Liver (tissue), 9 donors: ENCODE results near the gene UGT1A6. TPM values are rescaled to one million over a fixed set of nuclear protein-coding genes. Genes with fewer than 3 reads are reported as not detected.

ENCODE experiments used
- DNase-seq: peaks from one replicate; pipeline ENCODE4 v3.0.0-alpha.2; 2017; ENCODE audit warnings: low spot score
- H3K27ac ChIP-seq, 2 donors: one replicate each; pipeline ENCODE4 v1.7.0; 2013; ENCODE audit warnings: inconsistent platforms in 2 of 2, low read length in 2 of 2, control low read depth in 1 of 2, low read depth in 1 of 2, mild to moderate bottlenecking in 1 of 2
- H3K27me3 ChIP-seq, 4 donors: one replicate each; pipeline versions ENCODE4 v1.6.1 to v1.7.0; 2013; ENCODE audit warnings: low read length in 3 of 4, inconsistent platforms in 1 of 4, mild to moderate bottlenecking in 1 of 4, moderate library complexity in 1 of 4; ENCODE audit not compliant: control insufficient read depth in 4 of 4, insufficient read depth in 4 of 4
- H3K36me3 ChIP-seq, 4 donors: one replicate each; pipeline versions ENCODE4 v1.6.1 to v1.7.0; 2013; ENCODE audit warnings: low read length in 3 of 4, mild to moderate bottlenecking in 3 of 4, low read depth in 1 of 4, moderate library complexity in 1 of 4; ENCODE audit not compliant: control insufficient read depth in 4 of 4, insufficient read depth in 3 of 4
- H3K4me1 ChIP-seq, 4 donors: one replicate each; pipeline versions ENCODE4 v1.6.1 to v1.7.0; 2013; ENCODE audit warnings: low read length in 3 of 4, mild to moderate bottlenecking in 3 of 4, moderate library complexity in 1 of 4; ENCODE audit not compliant: control insufficient read depth in 4 of 4, insufficient read depth in 4 of 4
- H3K4me3 ChIP-seq, 3 donors: one replicate each; pipeline versions ENCODE4 v1.6.1 to v1.7.0; 2013; ENCODE audit warnings: low read length in 3 of 3, control low read depth in 1 of 3, low read depth in 1 of 3, mild to moderate bottlenecking in 1 of 3
- H3K9ac ChIP-seq, 2 donors: one replicate each; pipeline ENCODE4 v1.7.0; 2013; ENCODE audit warnings: low read length in 2 of 2, mild to moderate bottlenecking in 2 of 2, moderate library complexity in 2 of 2, control low read depth in 1 of 2, low read depth in 1 of 2
- H3K9me3 ChIP-seq, 4 donors: one replicate each; pipeline versions ENCODE4 v1.6.1 to v1.7.0; 2013; ENCODE audit warnings: low read length in 3 of 4; ENCODE audit not compliant: control insufficient read depth in 4 of 4
- CTCF ChIP-seq: fragments of 150-350 bp; IDR thresholded peaks from 2 replicates; pipeline ENCODE4 v1.5.1; 2017; ENCODE audit warnings: improper control_type of control experiment, low read depth, low read length; ENCODE audit not compliant: missing input control
- FOXA1 ChIP-seq: IDR thresholded peaks from 2 replicates; pipeline ENCODE4 v1.6.1; 2016; ENCODE audit warnings: antibody characterized with exemption
- FOXA2 ChIP-seq: IDR thresholded peaks from 2 replicates; pipeline ENCODE4 v1.6.1; 2016; ENCODE audit warnings: antibody characterized with exemption
- GABPA ChIP-seq, 2 donors: IDR thresholded peaks in 1 of 2; conservative IDR thresholded peaks in 1 of 2; 2 replicates each; pipeline ENCODE4 v1.6.1; 2016; ENCODE audit warnings: antibody characterized with exemption in 2 of 2, mild to moderate bottlenecking in 1 of 2, moderate library complexity in 1 of 2
- HNF4G ChIP-seq: IDR thresholded peaks from 2 replicates; pipeline ENCODE4 v1.6.1; 2016; ENCODE audit warnings: antibody characterized with exemption
- JUND ChIP-seq, 2 donors: IDR thresholded peaks; 2 replicates each; pipeline ENCODE4 v1.6.1; 2016; ENCODE audit warnings: antibody characterized with exemption in 2 of 2
- MAX ChIP-seq: IDR thresholded peaks from 2 replicates; pipeline ENCODE4 v1.6.1; 2016; ENCODE audit warnings: antibody characterized with exemption
- RAD21 ChIP-seq, 2 donors: IDR thresholded peaks; 2 replicates each; pipeline ENCODE4 v1.6.1; 2016; ENCODE audit warnings: antibody characterized with exemption in 2 of 2, mild to moderate bottlenecking in 2 of 2
- SP1 ChIP-seq: IDR thresholded peaks from 2 replicates; pipeline ENCODE4 v1.6.1; 2018; ENCODE audit warnings: antibody characterized with exemption, mild to moderate bottlenecking
- TAF1 ChIP-seq: conservative IDR thresholded peaks from 2 replicates; pipeline ENCODE4 v1.6.1; 2016; ENCODE audit warnings: antibody characterized with exemption, mild to moderate bottlenecking
- YY1 ChIP-seq: IDR thresholded peaks from 2 replicates; pipeline ENCODE4 v1.6.1; 2016; ENCODE audit warnings: antibody characterized with exemption, mild to moderate bottlenecking
- WGBS: extraction: QIAGEN DNeasy Blood & Tissue Kit; methylation state at CpG from one replicate; pipeline ENCODE4 v1.1.7; 2013; 5-methylcytosine and 5-hydroxymethylcytosine counted together
- polyA plus RNA-seq, 2 donors: library from polyadenylated mRNA; stranded (reverse) in 1 of 2; unstranded in 1 of 2; fragments of 200-250 nt in 1 of 2; fragments of >200 nt in 1 of 2; fragmentation: Nextera tagmentation in 1 of 2; extraction: Ambion mirVana in 1 of 2; gene quantifications; one replicate each; pipeline versions ENCODE4 v1.2.1 to v1.2.3, GENCODE V29; 2013 to 2015
- total RNA-seq, 2 donors: library from RNA; depleted of rRNA; stranded (reverse); fragments of >200 nt; gene quantifications; one replicate each; pipeline ENCODE4 v1.2.3, GENCODE V29; 2014
- TF ChIP-seq, protein P1 (sequence below): IDR thresholded peaks from 2 replicates; pipeline ENCODE4 v1.6.1; 2016; ENCODE audit warnings: antibody characterized with exemption
- TF ChIP-seq, protein P2 (sequence below): IDR thresholded peaks from 2 replicates; pipeline ENCODE4 v1.6.1; 2016; ENCODE audit warnings: antibody characterized with exemption, mild to moderate bottlenecking
- donor health status: healthy.
- donor health status: healthy.
- donor health status: healthy.
- donor health status: healthy.
- donor health status: healthy.

UGT1A6 gene
- total and polyA plus RNA-seq, 4 donors = 33.4 to 103 (median 46.5) TPM; not detected in 1

GRCh38 chr2:233803292-233803911, 110.7 kb downstream of the UGT1A6 start:
- Histone ChIP-seq H3K27me3 (no peaks in the 10 kb centered on the region), H3K36me3 (no peaks in the 10 kb centered on the region), H3K4me1 (no peaks in the 10 kb centered on the region), H3K27ac (no peak overlapping the region), H3K9ac (no peak overlapping the region), H3K9me3 (no peaks in the 10 kb centered on the region), H3K4me3 (no peak overlapping the region)
- peak; percentile 9 for DNase-seq
- no peak for TF ChIP-seq CTCF
- no peak for TF ChIP-seq FOXA1
- no peak for TF ChIP-seq MAX
- TF ChIP-seq TAF1 = no peak
- TF ChIP-seq SP1 = no peak
- TF ChIP-seq YY1 = no peak
- TF ChIP-seq, protein P1, sequence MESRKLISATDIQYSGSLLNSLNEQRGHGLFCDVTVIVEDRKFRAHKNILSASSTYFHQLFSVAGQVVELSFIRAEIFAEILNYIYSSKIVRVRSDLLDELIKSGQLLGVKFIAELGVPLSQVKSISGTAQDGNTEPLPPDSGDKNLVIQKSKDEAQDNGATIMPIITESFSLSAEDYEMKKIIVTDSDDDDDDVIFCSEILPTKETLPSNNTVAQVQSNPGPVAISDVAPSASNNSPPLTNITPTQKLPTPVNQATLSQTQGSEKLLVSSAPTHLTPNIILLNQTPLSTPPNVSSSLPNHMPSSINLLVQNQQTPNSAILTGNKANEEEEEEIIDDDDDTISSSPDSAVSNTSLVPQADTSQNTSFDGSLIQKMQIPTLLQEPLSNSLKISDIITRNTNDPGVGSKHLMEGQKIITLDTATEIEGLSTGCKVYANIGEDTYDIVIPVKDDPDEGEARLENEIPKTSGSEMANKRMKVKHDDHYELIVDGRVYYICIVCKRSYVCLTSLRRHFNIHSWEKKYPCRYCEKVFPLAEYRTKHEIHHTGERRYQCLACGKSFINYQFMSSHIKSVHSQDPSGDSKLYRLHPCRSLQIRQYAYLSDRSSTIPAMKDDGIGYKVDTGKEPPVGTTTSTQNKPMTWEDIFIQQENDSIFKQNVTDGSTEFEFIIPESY = no peak
- TF ChIP-seq FOXA2 = no peak
- TF ChIP-seq RAD21 (IDR thresholded peaks at IDR 0.05) = no peak
- WGBS = 75% methylated on average over 2 of the region's 2 CpGs

- Histone ChIP-seq H3K27me3 (no peaks in the 10 kb centered on the region), H3K9ac (no peak overlapping the region), H3K4me1 (no peaks in the 10 kb centered on the region), H3K27ac (no peak overlapping the region), H3K4me3 (no peak overlapping the region), H3K9me3 (no peaks in the 10 kb centered on the region), H3K36me3 (no peaks in the 10 kb centered on the region)
- 71% methylated on average over 8 of the region's 8 CpGs for WGBS
- TF ChIP-seq, protein P2, sequence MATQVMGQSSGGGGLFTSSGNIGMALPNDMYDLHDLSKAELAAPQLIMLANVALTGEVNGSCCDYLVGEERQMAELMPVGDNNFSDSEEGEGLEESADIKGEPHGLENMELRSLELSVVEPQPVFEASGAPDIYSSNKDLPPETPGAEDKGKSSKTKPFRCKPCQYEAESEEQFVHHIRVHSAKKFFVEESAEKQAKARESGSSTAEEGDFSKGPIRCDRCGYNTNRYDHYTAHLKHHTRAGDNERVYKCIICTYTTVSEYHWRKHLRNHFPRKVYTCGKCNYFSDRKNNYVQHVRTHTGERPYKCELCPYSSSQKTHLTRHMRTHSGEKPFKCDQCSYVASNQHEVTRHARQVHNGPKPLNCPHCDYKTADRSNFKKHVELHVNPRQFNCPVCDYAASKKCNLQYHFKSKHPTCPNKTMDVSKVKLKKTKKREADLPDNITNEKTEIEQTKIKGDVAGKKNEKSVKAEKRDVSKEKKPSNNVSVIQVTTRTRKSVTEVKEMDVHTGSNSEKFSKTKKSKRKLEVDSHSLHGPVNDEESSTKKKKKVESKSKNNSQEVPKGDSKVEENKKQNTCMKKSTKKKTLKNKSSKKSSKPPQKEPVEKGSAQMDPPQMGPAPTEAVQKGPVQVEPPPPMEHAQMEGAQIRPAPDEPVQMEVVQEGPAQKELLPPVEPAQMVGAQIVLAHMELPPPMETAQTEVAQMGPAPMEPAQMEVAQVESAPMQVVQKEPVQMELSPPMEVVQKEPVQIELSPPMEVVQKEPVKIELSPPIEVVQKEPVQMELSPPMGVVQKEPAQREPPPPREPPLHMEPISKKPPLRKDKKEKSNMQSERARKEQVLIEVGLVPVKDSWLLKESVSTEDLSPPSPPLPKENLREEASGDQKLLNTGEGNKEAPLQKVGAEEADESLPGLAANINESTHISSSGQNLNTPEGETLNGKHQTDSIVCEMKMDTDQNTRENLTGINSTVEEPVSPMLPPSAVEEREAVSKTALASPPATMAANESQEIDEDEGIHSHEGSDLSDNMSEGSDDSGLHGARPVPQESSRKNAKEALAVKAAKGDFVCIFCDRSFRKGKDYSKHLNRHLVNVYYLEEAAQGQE = no peak
- no peak for TF ChIP-seq HNF4G
- TF ChIP-seq FOXA2 = no peak
- no peak for TF ChIP-seq SP1
- TF ChIP-seq YY1 = no peak
- TF ChIP-seq GABPA (IDR thresholded peaks at IDR 0.05 in 1 of 2, conservative IDR thresholded peaks at IDR 0.05 in 1 of 2) = no peak
- no peak for TF ChIP-seq JUND (IDR thresholded peaks at IDR 0.05)
- peak; percentile 20 for DNase-seq
These were observed 111.3 kb downstream of the UGT1A6 start for GRCh38 chr2:233803994-233804393.
